Uterus (tissue), 4 donors: ENCODE data around the gene ARCN1. TPM values are rescaled to one million over a fixed set of nuclear protein-coding genes. Genes with fewer than 3 reads are reported as not detected.

ENCODE experiments used
- DNase-seq, 2 donors: peaks; one replicate each; pipeline ENCODE4 v3.0.0-alpha.2; 2019 to 2020
- H3K27ac ChIP-seq, 2 donors: fragments of 200-600 bp; sonication (generic); 1 replicate in 1 of 2; 2 replicates in 1 of 2; pipeline ENCODE4 v1.5.1; 2016 to 2018
- H3K27me3 ChIP-seq, 2 donors: fragments of 200-600 bp; sonication (generic); one replicate each; pipeline ENCODE4 v1.5.1; 2018 to 2019; ENCODE audit warnings: control low read depth in 1 of 2
- H3K36me3 ChIP-seq, 2 donors: fragments of 200-600 bp; sonication (generic); one replicate each; pipeline ENCODE4 v1.5.1; 2019; ENCODE audit warnings: control low read depth in 1 of 2
- H3K4me1 ChIP-seq, 2 donors: fragments of 200-600 bp; sonication (generic); one replicate each; pipeline ENCODE4 v1.5.1; 2018 to 2019; ENCODE audit warnings: control low read depth in 1 of 2
- H3K4me3 ChIP-seq, 2 donors: fragments of 200-600 bp; sonication (generic); 1 replicate in 1 of 2; 2 replicates in 1 of 2; pipeline ENCODE4 v1.5.1; 2018 to 2019; ENCODE audit warnings: mild to moderate bottlenecking in 1 of 2
- H3K9me3 ChIP-seq, 2 donors: fragments of 200-600 bp; sonication (generic); one replicate each; pipeline ENCODE4 v1.5.1; 2019; ENCODE audit warnings: control low read depth in 1 of 2
- CTCF ChIP-seq, 4 experiments: fragments of 200-600 bp in 2 of 4; fragments of 450-650 bp in 2 of 4; sonication (generic) in 2 of 4; IDR thresholded peaks; one replicate each; pipeline ENCODE4 v1.5.1; 2016 to 2019; ENCODE audit warnings: antibody characterized with exemption in 4 of 4, mild to moderate bottlenecking in 2 of 4, moderate library complexity in 1 of 4
- POLR2A ChIP-seq, 2 donors: fragments of 450-650 bp; IDR thresholded peaks; one replicate each; pipeline ENCODE4 v1.6.1; 2016; ENCODE audit warnings: antibody characterized with exemption in 2 of 2, mild to moderate bottlenecking in 1 of 2, moderate library complexity in 1 of 2
- intact Hi-C: fragments of 100-400 bp; cut with DNase I; formaldehyde crosslinking; loops from one replicate; pipeline ENCODE4 v1.15.1; 2023; ENCODE audit warnings: low total_unique reads
- microRNA-seq: library from miRNA; unstranded; fragments of <30 nt; microRNA quantifications from one replicate; pipeline ENCODE4, GENCODE V29; 2016; ENCODE audit warnings: borderline microRNAs expressed, borderline replicate concordance
- small RNA-seq: library from RNA; depleted of rRNA; stranded (forward); fragments of <200 nt; gene quantifications from one replicate; pipeline ENCODE3, GENCODE V24; 2016
- total RNA-seq, 4 donors: library from RNA; depleted of rRNA in 3 of 4; stranded (reverse); fragments of >200 nt in 3 of 4; gene quantifications; one replicate each; pipeline versions ENCODE4 v1.1.0 to v1.2.4, GENCODE V29; 2014 to 2023
- donor health status: DM: yes; HTN: yes; CAD: no.

The ARCN1 gene
- total RNA-seq, 4 donors from 2014 or later, result 55.3 to 154 (median 112) TPM

GRCh38 chr11:118651820-118652219 lies 79.6 kb downstream of the ARCN1 start:
- H3K9me3 ChIP-seq, result no peaks in the 10 kb centered on the region
- H3K4me3 ChIP-seq, result no peak overlapping the region
- intact Hi-C loops, result no loop called here
- H3K27me3 ChIP-seq, result no peaks in the 10 kb centered on the region
- DNase-seq, result no peak
- no peaks in the 10 kb centered on the region for H3K36me3 ChIP-seq
- H3K4me1 ChIP-seq, result no peaks in the 10 kb centered on the region
- no peak overlapping the region for H3K27ac ChIP-seq
- TF ChIP-seq POLR2A (IDR thresholded peaks at IDR 0.05) (no peak), CTCF (IDR thresholded peaks at IDR 0.05) (no peak)

Small RNA genes within 50 kb of the gene (microRNA-seq; reads per million reads assigned to microRNA genes)
- gene MIR6716, result not detected

Small RNA genes within 50 kb of the gene (small RNA-seq; reads per million reads assigned to genes)
- gene RNU6-1157P, result not detected

Other genes starting within 250 kb of the ARCN1 start
- 1 to 10 TPM in 1 of 4 donors, not detected in 3; 1.7 TPM for gene CD3D, start 229.7 kb upstream of the ARCN1 start, total RNA-seq
- 1 to 10 TPM in 1 of 4 donors, under 1 TPM in 1, not detected in 2; 0.34 to 6.2 TPM for gene CD3G, start 228.1 kb upstream of the ARCN1 start, total RNA-seq
- 10 to 100 TPM; 31.0 to 41.2 (median 33.3) TPM for gene UBE4A, start 212.8 kb upstream of the ARCN1 start, total RNA-seq
- gene ATP5MG, start 170.8 kb upstream of the ARCN1 start, total RNA-seq, result 100 to 1,000 TPM in 3 of 4 donors, 10 to 100 TPM in 1; 36.4 to 274 (median 152) TPM
- gene KMT2A, start 135.9 kb upstream of the ARCN1 start, total RNA-seq, result 100 to 1,000 TPM in 1 of 4 donors, 10 to 100 TPM in 3; 41.0 to 142 (median 73.9) TPM
- 1 to 10 TPM in 1 of 4 donors, not detected in 3; 1.8 TPM for gene TTC36, start 44.9 kb upstream of the ARCN1 start, total RNA-seq
- gene TMEM25, start 41.2 kb upstream of the ARCN1 start, total RNA-seq, result 10 to 100 TPM in 3 of 4 donors, 1 to 10 TPM in 1; 6.1 to 26.8 (median 15.8) TPM
- 10 to 100 TPM; 37.4 to 73.5 (median 58.7) TPM for gene IFT46, start 6.5 kb upstream of the ARCN1 start, total RNA-seq
- 100 to 1,000 TPM in 3 of 4 donors, 10 to 100 TPM in 1; 53.5 to 517 (median 287) TPM for gene PHLDB1, start 35.2 kb downstream of the ARCN1 start, total RNA-seq
- not detected for gene TREH, start 107.2 kb downstream of the ARCN1 start, total RNA-seq
- 100 to 1,000 TPM in 2 of 4 donors, 10 to 100 TPM in 2; 63.0 to 295 (median 118) TPM for gene DDX6, start 218.8 kb downstream of the ARCN1 start, total RNA-seq